NCI-H1092 treated with DMSO at 0.1 percent for 48 hours (cell line): Measurements from ENCODE around the gene MYCL.

Experiments
- DNase-seq: peaks from one replicate; lab custom pipeline; 2025; lab: John Stamatoyannopoulos, UW

Gene MYCL

GRCh38 chr1:39852214-39852791 is 49.4 kb downstream of the MYCL start:
- DNase-seq: no peak

- no peak for DNase-seq
These were observed 51.0 kb downstream of the MYCL start for GRCh38 chr1:39850606-39851216.

GRCh38 chr1:39849203-39849602 is 52.5 kb downstream of the MYCL start:
- no peak for DNase-seq

GRCh38 chr1:39847940-39848339 is 53.8 kb downstream of the MYCL start:
- DNase-seq: no peak

GRCh38 chr1:39846796-39847195 is 54.9 kb downstream of the MYCL start:
- no peak for DNase-seq

- peak; percentile 100 for DNase-seq
These were observed 55.8 kb downstream of the MYCL start for GRCh38 chr1:39845569-39846566.
